Smooth muscle cell of the brain vasculature (primary cell): ENCODE data around the gene EHD3.

Source experiments
- DNase-seq: peaks from one replicate; pipeline ENCODE4 v3.0.0-alpha.2; 2012; ENCODE audit warnings: low read depth, low spot score

The EHD3 gene

GRCh38 chr2:31284107-31284506 lies 50.2 kb downstream of the EHD3 start:
- no peak for DNase-seq

GRCh38 chr2:31286230-31286629 lies 52.3 kb downstream of the EHD3 start:
- no peak for DNase-seq

DNA sequence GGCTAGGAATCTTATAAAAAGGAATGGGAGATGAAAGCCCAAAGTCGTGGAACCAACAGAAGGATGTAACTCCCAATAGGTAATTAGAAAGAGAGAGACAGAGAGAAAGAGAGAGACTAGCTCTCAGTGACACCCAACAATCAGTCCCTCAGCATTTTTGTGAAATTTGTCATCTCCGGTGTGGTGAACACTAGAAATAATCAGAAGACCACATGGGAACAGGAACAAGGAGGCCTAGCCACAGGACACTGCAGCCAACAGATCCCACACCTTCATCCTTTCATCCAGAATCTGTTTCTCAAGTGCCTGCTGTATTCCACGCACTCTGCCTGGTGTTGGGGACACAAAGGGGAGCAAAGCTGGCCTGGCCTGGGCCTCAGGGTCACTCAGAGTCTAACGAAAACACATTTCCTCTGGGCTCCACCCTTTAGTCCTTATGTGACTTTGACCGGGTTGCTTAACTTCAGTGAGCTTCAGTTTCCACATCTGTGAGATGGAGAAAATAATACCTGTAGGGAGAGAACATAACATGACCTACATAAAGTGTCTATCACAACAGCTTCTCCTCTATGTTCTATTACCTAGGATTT lies 53.1 kb downstream of the EHD3 start:
- DNase-seq = no peak

GRCh38 chr2:31287654-31288053 lies 53.7 kb downstream of the EHD3 start:
- no peak for DNase-seq

DNA sequence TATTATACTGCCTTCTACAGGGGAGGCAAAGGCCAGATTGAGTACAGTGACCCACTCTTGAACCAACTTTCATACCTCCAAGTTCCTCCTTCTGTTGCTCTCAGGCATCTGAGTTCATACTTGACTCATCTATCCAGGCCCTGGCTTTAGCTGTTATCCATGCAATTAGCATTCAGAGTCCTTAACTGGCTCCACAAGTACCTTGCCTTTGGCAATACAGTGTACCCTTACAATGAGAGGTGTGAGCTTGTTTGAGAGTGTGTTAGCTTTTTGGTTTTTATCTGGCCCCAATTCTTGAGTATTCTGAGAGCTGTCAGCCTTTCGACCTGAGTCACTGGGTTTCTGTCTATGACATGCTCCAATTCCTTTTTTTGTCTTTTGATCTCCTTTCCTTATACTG lies 60.2 kb downstream of the EHD3 start:
- no peak for DNase-seq

DNA sequence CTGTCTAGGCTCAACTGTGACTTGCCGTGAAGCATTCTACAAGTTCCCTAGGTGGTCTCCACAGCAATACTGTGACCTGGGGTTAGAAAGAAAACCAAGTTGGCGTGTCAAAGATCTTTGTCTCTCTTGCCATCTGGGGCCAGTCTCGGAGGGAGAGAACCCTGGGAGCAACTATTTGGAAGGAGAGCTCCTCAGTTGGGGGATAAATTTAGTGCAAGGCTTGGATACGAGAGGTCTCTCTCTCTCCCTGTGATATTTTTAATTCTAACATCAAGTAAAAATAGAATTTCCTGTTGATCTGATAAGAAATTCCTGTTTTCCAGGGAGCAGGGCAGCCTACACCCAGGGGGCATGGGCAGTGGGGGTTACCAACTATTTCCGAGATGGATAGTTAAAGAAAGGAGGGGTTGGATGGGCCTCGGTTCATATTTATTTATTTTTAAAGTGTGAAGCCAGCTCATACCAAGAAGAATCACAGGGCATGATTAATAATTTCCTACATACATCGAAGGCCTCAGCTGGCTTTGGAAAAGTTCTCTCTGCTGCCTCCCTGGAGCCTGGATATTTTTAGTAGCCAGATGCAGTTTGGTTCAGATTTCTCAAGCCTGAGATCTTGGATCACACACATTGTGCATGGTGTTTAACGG lies 62.8 kb downstream of the EHD3 start:
- DNase-seq = no peak

DNA sequence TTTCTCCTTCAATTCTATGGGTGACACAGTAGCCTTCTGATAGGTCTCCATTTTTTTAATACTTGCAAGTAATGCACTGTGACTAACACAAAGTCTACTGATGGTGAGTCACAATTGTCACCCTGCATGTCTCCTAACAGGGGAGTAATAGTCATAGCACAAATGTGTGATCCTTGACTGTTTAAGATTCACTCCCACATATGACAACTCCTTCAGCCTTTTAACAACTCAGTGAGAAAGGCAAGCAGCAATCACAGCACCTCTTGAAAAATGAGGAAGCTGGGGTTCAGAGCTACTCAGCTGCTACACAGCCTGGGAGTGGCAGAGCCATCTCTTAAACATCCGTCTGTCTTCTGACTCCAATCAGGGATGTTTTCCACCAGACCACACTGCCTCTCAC lies 63.8 kb downstream of the EHD3 start:
- no peak for DNase-seq

GRCh38 chr2:31299547-31299946 lies 65.6 kb downstream of the EHD3 start:
- no peak for DNase-seq

DNA sequence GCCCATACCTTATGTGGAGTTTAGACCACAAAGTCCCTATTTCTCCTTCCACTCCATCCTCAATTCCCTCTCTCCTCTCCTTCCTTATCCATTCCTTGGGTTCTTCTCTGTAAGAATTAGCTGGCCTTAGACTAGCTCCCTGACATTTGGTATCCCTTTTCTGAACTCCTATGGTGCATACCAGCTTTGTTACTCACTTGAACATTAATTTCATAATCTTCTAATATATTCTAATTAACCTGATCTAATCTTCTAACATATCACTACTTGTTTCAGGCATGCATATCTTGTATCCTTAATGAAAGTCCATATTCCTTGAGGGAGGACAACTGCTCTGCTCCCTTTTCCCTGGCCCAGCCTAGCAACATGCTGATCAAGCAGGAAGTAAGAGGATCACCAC lies 66.4 kb downstream of the EHD3 start:
- DNase-seq = no peak

DNA sequence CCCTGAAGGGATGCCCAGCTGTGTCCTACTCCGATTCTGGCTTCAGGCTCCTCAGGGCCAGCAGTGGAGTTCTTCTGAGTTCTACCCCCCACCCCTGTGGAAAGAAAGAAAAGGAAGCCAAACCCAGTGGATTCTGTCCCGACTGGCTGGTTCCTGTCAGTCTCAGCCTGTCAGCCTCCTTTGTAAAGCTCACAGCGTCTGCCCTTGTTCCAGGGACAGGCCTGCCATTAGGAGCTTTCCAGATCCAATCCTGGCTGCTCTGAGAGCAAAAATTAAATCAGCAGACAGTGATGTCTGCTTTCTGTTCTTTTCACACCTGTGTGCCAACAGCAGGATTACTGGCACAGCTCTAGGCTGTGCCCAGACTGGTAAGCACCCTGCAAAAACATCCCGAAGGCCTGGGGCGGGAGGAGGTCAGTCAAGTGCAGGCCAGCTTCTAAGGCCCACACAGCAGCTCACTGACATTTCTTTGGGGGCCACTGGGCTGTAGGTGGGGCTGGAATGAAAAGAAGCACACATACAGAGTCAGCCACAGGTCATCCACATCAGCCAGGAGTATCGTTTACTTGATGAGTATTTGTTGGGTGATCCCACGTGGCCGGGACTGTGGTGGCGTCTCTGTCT lies 69.1 kb downstream of the EHD3 start:
- no peak for DNase-seq

GRCh38 chr2:31304816-31305215 lies 70.9 kb downstream of the EHD3 start:
- no peak for DNase-seq

DNA sequence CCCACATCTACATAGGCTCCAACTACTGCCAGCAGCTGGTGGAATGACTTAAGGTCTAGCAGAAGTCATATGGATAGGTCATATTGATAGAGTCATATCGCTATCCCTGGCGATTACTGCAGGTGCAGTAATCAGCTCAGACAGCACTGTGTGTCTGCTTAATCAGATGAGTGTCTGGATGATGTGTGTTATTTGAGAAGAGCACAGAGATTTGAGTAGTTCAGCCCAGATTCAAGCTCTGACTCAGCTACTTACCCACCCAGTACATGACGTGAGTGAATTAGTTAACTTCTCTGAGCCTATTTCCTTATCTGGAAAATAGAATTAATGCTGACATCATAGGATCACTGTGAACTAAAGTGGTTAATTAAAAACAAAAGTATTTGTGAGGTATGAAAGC lies 78.9 kb downstream of the EHD3 start:
- no peak for DNase-seq

DNA sequence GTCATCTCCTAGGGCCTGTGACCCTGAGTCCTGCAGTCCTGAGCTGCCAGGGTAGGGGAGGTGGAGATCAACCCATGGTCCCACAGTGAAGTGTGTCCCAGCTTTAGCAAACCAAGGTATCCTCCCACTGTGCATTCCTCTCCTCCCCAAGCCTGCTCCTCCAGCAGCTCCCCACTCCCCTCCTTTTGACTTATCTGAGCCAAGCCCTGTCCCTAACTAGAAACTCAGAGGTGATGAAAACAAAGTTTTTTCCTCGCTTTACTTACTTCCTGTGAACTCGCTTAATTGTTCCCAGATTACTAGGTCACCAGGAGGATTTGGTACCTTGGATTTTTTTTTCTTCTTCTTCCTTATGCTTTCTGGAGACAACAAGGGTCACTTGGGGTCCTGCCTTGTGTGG lies 80.8 kb downstream of the EHD3 start:
- DNase-seq = no peak

- DNase-seq = no peak
These were observed 83.4 kb downstream of the EHD3 start for GRCh38 chr2:31317396-31317795.

GRCh38 chr2:31318361-31319336 lies 84.7 kb downstream of the EHD3 start:
- DNase-seq = peak; percentile 79
